ENCODE measurements around the gene GDAP1L1. TPM values are rescaled to one million over a fixed set of nuclear protein-coding genes. Genes with fewer than 3 reads are reported as not detected.

Gene GDAP1L1
- total and polyA plus RNA-seq, 2 donors (not counting 3 experiments of a cell fraction or from before 2014, with no cell fraction given), result not detected

DNA sequence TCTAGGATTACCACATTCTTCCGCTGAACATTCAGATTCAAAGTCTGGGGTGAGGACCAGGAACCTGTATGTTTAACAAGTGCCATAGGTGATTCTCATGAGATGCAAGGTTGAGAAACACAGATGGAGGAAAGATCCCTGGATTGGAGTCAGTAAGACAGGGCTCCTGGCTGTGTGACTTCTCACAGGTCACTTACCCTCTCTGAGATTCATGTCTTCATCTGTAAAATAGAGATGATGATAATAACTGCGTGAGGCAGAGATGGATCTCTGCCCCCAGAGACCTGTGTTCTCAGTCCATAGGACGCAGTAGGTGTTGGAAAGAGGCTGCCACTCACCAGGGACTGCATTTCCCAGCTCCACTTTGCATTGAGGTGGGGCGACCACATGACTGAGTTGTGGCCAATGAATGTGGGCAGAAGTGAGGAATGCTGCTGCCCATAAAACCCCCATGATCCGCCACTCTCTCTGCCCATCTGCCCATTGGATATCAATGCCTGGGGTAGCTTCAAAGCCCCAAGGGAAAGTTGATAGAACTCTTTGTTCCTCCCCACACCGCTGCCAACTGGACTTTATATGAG, 13.6 kb upstream of the GDAP1L1 start:
- intact Hi-C loops (cut with micrococcal nuclease) (no loop called here), dilution Hi-C loops (cut with MboI; ENCODE audit: extremely low pct_ligation_motif_present, low sequenced_read_pairs) (no loop called here)
- H3K9ac ChIP-seq (replicated peaks; ENCODE audit: extremely low read depth, insufficient read depth, low read length), result no peak overlapping the region
- no peaks in the 10 kb centered on the region for H3K9me3 ChIP-seq (replicated peaks; ENCODE audit: control insufficient read depth, insufficient read depth, low read length)
- TF ChIP-seq GATA2 (IDR thresholded peaks at IDR 0.05; ENCODE audit: insufficient read depth, insufficient read length, low read depth, low read length), result no peak
- TF ChIP-seq, protein P1, sequence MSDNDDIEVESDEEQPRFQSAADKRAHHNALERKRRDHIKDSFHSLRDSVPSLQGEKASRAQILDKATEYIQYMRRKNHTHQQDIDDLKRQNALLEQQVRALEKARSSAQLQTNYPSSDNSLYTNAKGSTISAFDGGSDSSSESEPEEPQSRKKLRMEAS (IDR thresholded peaks at IDR 0.05; ENCODE audit: insufficient read depth, insufficient read length), result no peak
- TF ChIP-seq POLR2A (IDR thresholded peaks at IDR 0.05; ENCODE audit: low read depth, low read length), result no peak
- no peak for TF ChIP-seq JUN (IDR thresholded peaks at IDR 0.05; ENCODE audit: borderline replicate concordance, insufficient read depth, insufficient read length, low read depth)
- TF ChIP-seq FOS (IDR thresholded peaks at IDR 0.05; ENCODE audit: borderline replicate concordance, insufficient read depth, low read length), result no peak
- TF ChIP-seq, protein P2, sequence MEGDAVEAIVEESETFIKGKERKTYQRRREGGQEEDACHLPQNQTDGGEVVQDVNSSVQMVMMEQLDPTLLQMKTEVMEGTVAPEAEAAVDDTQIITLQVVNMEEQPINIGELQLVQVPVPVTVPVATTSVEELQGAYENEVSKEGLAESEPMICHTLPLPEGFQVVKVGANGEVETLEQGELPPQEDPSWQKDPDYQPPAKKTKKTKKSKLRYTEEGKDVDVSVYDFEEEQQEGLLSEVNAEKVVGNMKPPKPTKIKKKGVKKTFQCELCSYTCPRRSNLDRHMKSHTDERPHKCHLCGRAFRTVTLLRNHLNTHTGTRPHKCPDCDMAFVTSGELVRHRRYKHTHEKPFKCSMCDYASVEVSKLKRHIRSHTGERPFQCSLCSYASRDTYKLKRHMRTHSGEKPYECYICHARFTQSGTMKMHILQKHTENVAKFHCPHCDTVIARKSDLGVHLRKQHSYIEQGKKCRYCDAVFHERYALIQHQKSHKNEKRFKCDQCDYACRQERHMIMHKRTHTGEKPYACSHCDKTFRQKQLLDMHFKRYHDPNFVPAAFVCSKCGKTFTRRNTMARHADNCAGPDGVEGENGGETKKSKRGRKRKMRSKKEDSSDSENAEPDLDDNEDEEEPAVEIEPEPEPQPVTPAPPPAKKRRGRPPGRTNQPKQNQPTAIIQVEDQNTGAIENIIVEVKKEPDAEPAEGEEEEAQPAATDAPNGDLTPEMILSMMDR (IDR thresholded peaks at IDR 0.05; ENCODE audit: extremely low read depth in 1 of 2, insufficient read depth in 1 of 2, low read depth in 1 of 2, low read length in 2 of 2), result no peak
- TF ChIP-seq EZH2 (IDR thresholded peaks at IDR 0.05; ENCODE audit: borderline replicate concordance, low read depth, low read length, severe bottlenecking), result no peak
- no peak for TF ChIP-seq MYC (IDR thresholded peaks at IDR 0.05; ENCODE audit: low read depth, low read length)
- TF ChIP-seq POLR2AphosphoS5 (IDR thresholded peaks at IDR 0.05; ENCODE audit: insufficient read depth, low read depth, low read length), result no peak
- no peaks in the 10 kb centered on the region for H3K36me3 ChIP-seq (ENCODE audit: control insufficient read depth in 2 of 2, extremely low read depth in 1 of 2, insufficient read depth in 2 of 2, low read length in 2 of 2)
- no peak overlapping the region for H3K4me3 ChIP-seq (replicated peaks in 1 of 3; ENCODE audit: insufficient read depth in 1 of 3, low read depth in 1 of 3, low read length in 3 of 3)
- H3K9me1 ChIP-seq (replicated peaks; ENCODE audit: control insufficient read depth, extremely low read depth, insufficient read depth, low read length), result no peaks in the 10 kb centered on the region
- POLR2A ChIA-PET, result no interaction called here
- FAIRE-seq (no peak), DNase-seq (ENCODE audit: low read depth, low spot score) (no peak)
- no peaks in the 10 kb centered on the region for H3K4me1 ChIP-seq (ENCODE audit: control insufficient read depth, extremely low read depth, insufficient read depth, low read length)
- no peak overlapping the region for H3K4me2 ChIP-seq (ENCODE audit: insufficient read depth, low read length)
- no peak overlapping the region for H3K27ac ChIP-seq (ENCODE audit: insufficient read depth, low read depth, low read length)
- no peaks in the 10 kb centered on the region for H3K79me2 ChIP-seq (ENCODE audit: control insufficient read depth, insufficient read depth, low read length)
- no TSS peak for BruUV-seq (replicated peaks)
- no peaks in the 10 kb centered on the region for H4K20me1 ChIP-seq (replicated peaks; ENCODE audit: control insufficient read depth, extremely low read depth, insufficient read depth, low read length)
- H2AFZ ChIP-seq (ENCODE audit: low read depth, low read length), result no peak overlapping the region
- H3K27me3 ChIP-seq (ENCODE audit: control insufficient read depth in 2 of 2, insufficient read depth in 2 of 2, low read length in 2 of 2), result no peaks in the 10 kb centered on the region
- CTCF ChIA-PET, result interaction anchor here (1.6 kb wide), 1 partner anchor 16 kb away, joined by 6 read pairs; no protein-coding TSS in a partner anchor
